Measurements from ENCODE around the gene HUS1B. TPM values are rescaled to one million over a fixed set of nuclear protein-coding genes. Genes with fewer than 3 reads are reported as not detected.

HUS1B gene
- total RNA-seq, 1 donor from 2014 or later = not detected

GRCh38 chr6:609905-610304 is 47.0 kb downstream of the HUS1B start:
- no peaks in the 10 kb centered on the region for H3K27me3 ChIP-seq
- intact Hi-C loops (cut with DNase I) = no loop called here
- peaks cover 6 to 10% of the 10 kb centered on the region in 2 donors for H3K36me3 ChIP-seq
- DNase-seq (ENCODE audit: low spot score in 2 of 2) = no peak
- H3K4me1 ChIP-seq = no peaks in the 10 kb centered on the region
- no peak for TF ChIP-seq CTCF (IDR thresholded peaks at IDR 0.05)
- H3K9me3 ChIP-seq = no peaks in the 10 kb centered on the region
- no peak overlapping the region for H3K27ac ChIP-seq
- H3K4me3 ChIP-seq = no peak overlapping the region

GRCh38 chr6:606829-607379 is 50.0 kb downstream of the HUS1B start:
- Histone ChIP-seq H3K27me3 (no peaks in the 10 kb centered on the region), H3K36me3 (peaks cover 6 to 10% of the 10 kb centered on the region in 2 donors), H3K4me3 (no peak overlapping the region), H3K27ac (no peak overlapping the region), H3K9me3 (no peaks in the 10 kb centered on the region), H3K4me1 (no peaks in the 10 kb centered on the region)
- no peak for TF ChIP-seq CTCF (IDR thresholded peaks at IDR 0.05)
- intact Hi-C loops (cut with DNase I) = no loop called here
- DNase-seq (ENCODE audit: low spot score in 2 of 2) = no peak

Other genes with a start within 250 kb of the HUS1B start
- 11.4 TPM for gene EXOC2, start 36.0 kb upstream of the HUS1B start, total RNA-seq